GM21390 (cell line): ENCODE measurements around the gene PARD6G.
"Not testable (repeated sequence)": the region's sequence is repeated elsewhere in the genome, so short reads cannot be mapped to it uniquely, and the experiment has no call there.

ENCODE experiments used
- ATAC-seq: cut with Tn5 transposase; IDR thresholded peaks from one replicate; pipeline ENCODE4 v1.9.1; 2021; ENCODE audit not compliant: unreplicated experiment

PARD6G gene, protein sequence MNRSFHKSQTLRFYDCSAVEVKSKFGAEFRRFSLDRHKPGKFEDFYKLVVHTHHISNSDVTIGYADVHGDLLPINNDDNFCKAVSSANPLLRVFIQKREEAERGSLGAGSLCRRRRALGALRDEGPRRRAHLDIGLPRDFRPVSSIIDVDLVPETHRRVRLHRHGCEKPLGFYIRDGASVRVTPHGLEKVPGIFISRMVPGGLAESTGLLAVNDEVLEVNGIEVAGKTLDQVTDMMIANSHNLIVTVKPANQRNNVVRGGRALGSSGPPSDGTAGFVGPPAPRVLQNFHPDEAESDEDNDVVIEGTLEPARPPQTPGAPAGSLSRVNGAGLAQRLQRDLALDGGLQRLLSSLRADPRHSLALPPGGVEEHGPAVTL

DNA sequence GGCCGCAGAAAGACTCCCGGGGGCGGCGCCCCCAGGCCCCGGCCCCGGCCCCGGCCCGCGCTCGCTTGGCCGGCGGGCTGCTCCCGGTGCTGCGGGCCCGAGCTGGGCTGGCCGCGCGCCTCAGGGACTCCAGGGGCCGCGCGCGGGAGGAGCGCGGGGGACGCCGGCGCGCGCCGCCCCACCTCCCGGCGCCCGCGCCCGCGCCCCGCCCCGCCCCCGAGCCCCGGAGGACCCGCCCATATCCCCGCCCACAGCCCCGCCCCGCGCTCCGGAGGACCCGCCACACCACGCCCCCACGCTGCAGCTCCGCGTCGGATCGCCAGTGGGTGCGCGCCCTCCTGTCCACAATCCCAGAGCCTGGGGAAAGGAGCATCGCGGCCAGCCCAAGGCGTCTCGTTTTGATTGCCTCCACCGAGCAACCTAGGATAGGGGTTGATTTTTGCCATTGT lies at the start of gene PARD6G:
PARD6G (minus strand) TSS at position 122 of the 449 bp plus-strand sequence. CDS start 166 bp downstream, outside the sequence.
- ATAC-seq: peak; percentile 67

DNA sequence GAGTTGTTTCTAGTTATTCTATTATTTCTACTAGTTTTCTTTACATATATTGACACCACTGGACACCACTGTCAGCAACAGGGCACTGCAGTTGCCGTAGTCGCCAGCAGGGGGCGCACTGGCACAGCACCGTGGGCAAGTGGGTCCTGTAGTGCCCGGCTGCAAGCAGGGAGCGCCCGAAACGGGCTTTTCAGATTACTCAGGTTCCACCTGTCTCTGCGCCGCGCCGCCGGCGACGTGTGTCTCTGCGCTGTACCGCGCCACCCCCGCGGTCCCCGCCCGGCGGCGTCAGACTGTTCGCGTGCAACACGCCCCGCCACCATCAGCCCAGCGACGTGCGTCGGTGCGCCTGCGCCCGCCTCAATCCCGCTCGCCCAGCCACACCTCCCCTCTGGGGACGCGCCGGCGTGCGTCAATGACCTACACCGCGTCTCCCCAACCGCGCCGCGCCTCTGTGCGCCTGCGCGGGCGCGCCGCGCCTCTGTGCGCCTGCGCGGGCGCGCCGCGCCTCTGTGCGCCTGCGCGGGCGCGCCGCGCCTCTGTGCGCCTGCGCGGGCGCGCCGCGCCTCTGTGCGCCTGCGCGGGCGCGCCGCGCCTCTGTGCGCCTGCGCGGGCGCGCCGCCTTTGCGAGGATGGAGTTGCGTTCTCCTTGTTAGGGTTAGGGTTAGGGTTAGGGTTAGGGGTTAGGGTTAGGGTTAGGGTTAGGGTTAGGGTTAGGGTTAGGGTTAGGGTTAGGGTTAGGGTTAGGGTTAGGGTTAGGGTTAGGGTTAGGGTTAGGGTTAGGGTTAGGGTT lies 15.1 kb upstream of the PARD6G start:
- ATAC-seq: not testable (repeated sequence)

DNA sequence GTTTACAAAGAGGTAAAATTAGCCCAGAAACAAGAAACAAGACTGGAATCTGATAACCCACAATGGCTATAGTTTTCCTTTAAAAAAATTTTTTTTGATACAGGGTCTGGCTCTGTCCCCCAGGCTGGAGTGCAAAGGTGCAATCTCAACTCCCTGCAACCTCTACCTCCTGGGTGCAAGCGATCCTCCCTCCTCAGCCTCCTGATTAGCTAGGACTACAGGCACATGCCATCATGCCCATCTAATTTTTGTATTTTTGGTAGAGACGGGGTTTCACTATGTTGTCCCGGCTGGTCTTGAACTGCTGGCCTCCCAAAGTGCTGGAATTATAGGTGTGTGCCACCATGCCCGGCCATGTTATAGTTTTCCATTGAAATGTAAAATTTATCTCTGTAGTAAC lies 12.3 kb upstream of the PARD6G start:
- ATAC-seq: no peak

DNA sequence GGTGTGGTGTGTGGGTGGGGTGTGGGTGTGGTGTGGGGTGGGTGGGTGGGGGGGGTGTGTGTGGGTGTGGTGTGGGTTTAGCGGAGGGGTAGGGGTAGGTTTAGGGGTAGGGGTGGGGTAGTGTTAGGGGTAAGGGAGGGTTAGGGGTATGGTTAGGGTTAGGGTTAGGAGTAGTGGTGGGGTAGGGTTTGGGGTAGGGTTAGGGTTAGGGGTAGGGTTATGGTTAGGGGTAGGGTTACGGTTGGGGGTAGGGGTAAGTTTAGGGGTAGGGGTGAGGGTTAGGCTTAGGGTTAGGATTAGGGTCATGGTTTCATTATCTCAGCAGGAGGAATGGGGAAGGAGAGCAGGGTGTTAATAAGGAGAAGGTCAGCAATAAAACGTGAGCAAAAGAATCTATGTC lies 11.3 kb upstream of the PARD6G start:
- ATAC-seq: no peak

DNA sequence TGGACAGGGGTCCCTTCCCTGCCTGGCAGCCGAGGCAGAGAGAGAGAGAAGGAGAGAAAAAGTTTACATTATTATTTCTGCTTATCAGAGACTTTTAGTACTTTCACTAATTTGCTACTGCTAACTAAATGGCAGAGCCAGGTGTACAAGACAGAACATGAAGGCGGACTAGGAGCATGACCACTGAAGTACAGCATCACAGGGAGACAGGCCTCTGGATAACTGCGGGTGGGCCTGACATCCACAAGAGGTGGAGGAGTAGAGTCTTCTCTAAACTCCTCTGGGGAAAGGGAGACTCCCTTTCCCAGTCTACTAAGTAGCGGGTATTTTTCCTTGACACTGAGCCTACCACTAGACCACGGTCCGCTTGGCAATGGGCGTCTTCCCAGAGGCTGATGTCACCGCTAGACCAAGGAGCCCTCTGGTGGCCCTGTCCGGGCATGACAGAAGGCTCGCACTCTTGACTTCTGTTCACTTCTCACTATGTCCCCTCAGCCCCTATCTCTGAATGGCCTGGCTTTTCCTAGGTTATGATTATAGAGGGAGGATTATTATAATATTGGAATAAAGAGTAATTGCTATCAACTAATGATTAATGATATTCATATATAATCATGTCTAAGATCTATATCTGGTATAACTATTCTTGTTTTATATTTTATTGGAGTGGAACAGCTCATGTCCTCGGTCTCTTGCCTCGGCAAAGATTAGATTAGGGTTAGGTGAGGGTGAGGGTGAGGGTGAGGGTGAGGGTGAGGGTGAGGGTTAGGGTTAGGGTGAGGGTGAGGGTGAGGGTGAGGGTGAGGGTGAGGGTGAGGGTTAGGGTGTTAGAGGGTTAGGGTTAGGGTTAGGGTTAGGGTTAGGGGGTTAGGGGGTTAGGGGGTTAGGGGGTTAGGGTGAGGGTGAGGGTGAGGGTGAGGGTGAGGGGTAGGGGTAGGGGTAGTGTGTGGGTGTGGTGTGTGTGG lies 10.5 kb upstream of the PARD6G start:
- ATAC-seq: not testable (repeated sequence)

DNA sequence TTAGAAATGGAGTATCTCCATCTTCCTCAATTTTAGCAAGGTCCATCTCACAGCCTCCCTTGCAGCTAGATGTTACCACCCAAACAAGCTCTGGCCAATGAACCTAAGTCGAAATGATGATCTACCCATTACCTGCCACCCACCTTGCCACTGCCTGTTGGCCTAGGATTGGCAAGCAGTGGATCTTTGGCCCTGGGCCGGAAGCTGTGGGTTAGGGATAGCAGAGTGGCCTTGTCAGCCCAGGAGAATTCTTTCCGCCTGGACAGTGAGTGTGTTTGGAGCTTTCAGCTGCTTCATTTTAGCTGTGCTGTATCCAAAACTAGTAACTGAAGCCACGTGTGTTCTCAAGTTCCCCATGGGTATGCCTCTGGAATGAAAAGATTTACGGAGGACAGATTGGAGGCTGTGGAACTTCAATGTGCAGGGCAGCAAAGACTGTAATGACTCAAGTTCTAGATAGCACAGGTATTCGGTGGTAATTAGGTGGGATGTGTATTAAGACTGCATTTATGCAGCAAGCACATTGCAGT lies 7.7 kb upstream of the PARD6G start:
- ATAC-seq: no peak

DNA sequence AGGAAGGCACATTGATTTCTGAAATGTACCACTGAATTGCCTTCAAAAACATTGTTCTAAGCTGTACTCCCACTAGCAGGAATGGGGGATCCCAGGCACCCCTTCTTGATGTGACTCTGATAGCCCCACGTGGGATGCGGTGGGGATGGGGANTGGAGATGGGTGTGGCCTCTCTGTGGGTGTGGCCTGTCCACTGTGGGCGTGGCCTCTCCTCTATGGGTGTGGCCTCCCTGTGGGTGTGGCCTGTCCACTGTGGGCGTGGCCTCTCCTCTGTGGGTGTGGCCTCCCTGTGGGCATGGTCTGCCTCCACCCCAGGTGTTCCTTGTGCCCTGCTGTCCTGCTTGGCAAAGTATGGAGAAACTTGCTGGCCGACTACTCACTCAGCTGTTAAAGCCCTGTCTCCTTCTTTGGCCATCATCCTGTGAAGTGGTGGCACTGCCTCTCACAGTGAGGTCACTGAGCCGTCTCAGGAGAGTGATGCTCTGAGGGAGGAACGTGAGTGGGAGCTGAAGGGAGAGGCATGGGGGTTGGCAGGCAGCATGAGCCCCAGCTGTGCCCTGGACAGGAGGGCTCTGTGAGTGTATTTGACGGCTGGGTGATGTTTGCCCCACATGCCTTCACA lies 6.7 kb upstream of the PARD6G start:
- ATAC-seq: no peak

DNA sequence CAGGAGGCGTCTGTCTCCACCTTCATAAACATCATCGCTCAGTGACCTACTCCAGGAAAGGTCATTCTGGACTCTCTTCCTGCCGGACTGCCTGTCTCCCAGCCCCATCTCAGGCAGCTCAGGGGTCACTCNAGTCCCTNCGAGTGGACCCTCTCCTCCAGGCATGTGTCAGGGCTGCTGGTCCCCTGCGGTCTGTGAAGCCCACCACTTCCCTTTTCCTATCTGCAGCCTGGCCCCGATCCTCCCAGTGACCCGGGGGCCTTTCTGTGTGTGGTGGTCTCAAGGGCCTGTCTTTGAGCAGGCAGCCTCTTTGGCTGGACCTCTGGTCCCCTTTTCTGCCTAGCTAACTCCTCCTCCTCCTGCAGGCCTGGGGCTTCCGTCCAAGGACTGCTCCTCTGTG lies 5.9 kb upstream of the PARD6G start:
- no peak for ATAC-seq

DNA sequence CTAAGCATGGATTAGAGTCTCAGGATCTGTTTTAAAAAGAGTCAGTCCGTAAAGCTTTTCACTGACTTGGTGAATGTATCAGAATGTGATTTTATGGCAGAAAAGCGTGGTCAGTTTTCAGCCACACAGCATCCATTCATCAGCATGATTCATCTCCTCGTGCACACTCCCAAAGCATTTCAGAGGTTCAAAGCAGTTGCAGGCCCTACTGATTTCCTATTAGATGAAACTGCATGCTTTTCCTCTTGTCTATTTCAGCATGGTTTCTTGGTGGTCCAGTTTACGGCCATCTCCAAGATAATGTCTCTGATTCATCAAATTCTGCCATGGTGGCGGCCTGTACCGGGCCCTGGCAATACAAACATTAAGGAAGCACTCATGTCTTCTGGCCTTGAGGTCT lies 4.8 kb upstream of the PARD6G start:
- no peak for ATAC-seq

DNA sequence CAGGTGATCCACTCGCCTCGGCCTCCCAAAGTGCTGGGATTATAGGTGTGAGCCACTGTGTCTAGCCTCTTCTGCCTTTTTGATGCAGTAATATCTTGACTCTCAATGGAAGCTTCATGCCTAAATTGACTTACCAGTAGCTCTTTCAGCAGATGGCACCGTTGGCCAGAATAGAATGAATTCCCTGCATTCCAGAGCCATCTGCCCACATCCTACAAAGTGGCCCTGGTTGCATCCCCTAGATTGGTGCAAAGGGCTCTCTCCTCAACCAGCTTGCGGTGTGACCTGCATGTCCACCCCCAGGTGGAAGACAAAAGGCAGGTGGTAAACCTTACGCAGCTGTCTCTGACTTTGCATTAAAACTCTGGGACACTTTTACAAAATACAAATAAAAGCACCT lies 4.4 kb upstream of the PARD6G start:
- no peak for ATAC-seq

DNA sequence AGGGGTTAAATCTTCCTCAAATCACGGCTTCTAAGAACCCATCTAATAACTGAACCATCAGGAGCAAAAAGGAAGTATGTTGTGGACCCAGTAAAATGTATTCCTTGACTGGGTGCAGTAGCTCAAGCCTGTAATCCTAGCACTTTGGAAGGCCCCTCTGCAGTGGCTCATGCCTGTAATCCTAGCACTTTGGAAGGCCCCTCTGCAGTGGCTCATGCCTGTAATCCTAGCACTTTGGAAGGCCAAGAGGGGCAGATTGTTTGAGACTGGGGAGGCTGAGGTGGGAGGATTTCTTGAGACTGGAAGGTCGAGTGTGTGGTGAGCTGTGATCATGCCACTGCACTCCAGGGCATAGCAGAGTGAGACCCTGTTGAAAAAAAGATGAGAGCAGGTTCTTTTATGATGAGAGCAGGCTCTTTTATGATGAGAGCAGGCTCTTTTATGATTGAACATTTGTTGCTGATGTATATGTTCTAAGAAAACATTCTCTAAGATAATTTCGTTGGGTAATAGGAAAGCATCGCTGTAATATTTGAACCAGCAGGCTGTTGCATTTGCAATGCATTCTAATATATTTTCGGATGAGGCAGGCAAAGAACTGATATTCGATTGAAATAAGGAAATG lies 3.5 kb upstream of the PARD6G start:
- no peak for ATAC-seq

DNA sequence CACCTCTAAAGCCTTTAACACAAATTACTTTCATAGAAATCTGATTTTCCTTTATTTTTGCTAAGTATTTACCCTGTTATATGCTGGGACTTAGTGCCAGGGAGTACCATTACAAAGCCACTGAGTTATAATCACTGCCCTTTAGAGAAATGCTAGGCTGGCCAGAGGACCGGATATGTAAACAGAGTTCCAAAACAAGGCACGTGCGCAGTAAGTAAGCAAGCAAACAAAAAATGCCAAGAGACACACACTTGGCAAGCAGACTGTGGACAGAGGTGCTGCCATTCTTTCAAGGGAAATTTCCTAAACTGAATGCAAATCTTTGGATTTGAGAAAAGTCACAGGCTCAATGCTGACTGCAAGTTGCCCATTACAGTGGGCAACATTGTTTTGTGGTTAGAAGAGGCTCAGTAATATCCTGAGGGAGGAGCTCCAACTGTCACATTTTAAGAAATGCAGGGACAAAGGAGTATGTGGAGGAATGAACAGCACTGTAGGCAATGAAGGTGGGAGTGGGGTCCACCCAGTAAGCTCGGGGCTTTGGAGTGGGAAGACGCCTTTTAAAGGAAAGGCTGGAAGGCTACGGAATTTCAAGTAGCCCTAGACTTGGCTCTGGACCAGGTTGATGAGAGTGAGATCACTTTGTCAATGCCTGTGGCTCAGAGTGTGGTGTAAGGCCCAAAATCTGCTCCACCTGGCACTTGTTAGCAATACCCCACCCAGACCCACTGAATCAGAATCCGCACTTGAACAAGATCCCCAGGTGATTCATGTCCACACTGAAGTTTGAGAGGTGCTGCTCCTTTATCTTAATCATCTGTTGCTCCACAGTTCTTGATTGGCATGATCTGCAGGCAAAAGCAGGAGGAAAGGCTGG lies 2.1 kb upstream of the PARD6G start:
- no peak for ATAC-seq

DNA sequence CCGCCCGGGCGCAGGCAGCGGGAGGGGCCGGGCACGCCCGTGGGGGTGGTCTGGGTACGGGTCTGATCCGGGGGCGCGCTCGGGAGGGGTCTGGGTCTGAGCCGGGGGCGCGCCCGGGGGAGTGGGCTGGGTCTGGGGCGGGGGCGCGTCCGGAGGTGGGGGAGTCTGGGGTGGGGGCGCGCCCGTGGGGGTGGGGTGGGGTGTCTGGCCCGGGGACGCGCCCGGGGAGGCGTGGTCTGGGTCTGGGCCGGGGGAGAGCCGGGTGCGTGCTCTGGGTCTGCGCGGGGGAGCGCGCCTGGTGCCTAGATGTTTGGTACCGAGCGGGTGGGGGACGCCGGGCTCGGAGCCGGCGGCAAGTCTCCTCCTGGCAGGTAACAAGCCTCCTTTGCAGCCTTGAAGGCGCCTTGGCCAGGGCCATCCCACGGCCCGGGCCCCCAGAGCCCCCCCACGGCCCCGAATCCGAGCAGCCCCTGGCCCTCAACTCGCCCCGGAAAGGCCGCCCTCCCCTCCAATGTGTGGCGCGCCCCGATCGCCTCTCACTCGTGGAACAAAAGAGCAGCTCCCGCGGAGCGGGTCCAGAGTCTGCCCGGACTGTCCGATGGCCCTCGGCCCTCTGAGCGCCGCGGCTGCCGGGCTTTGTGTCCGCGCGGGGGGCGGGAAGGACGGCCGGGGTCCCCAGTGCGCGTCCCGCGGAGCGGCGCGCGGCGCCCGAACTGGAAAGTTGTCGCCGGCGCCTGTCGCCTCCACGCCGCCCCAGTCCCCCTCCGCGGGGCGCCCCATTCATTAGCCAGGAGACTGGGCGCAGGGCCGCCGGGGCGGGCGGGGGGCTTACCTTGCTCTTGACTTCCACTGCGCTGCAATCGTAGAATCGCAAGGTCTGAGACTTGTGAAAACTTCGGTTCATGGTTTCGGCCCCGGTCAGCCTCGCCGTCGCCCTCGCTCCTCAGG lies 595 bp downstream of the PARD6G start:
- peak; percentile 37 for ATAC-seq

DNA sequence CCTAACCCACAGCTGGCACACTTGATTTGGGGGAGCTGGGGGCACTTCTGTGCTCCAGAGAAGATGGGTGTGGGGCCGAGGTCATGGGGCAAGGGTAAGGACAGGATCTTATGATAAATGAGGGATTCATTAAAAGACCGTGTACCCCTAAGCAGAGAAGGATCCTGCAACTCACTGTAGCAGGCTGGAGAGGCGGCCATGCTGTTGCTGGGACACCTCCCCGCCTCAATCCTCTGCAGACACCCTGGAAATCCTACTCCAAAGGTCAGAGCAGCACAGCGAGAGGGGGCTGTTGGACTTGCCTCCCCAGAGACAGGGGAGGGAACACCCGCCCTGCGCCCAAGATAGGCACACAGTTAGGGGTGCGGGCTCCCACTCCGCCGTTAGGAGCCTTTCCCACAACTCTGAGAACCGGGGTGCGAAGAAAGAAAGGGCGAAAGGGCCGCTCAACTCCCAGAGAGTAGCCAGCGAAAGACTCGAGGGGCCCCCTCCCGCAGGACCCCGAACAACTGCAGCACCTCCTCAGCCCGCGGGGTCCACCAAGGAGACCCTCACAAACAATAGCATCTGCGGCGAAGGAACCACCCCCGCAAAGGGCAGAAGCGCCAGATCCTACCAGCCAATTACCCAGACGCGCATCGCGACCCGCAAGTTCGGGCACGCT lies 1.4 kb downstream of the PARD6G start:
- no peak for ATAC-seq

DNA sequence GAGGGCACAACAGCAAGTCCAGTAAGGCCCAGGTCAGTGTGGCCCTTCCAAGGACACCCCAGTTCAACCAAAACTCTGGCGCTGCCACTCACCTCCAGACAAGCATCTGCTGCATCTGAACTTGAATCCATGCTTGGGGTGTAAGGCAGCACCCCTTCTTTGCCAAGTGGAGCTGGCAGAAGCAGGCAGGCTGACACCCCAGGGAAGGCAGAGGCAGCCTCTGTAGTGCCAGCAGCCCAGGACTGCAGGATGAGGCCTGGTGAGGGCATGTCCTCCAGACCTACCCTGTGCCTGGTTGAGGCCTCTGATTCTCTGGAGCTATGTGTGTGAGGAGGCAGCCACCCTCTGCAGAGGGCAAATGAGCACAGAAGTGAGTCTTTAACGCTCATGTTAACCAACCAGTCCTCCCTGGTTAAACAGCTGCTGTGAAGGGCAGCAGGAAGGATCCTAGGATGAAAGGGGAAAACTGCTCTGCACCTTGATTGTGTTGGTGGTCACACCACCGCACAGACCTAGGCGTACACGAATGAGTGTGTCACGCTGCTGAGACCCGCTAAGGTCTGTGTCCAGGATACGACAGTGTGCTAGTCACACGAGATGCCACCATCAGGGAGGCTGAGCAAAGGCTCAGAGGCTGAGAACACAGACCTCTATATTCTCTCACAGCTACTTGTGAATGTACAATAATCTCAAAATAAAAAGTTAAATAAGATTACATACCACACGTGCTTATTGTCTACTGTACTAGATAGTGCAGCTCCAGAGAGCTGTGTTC lies 2.2 kb downstream of the PARD6G start:
- ATAC-seq: no peak

DNA sequence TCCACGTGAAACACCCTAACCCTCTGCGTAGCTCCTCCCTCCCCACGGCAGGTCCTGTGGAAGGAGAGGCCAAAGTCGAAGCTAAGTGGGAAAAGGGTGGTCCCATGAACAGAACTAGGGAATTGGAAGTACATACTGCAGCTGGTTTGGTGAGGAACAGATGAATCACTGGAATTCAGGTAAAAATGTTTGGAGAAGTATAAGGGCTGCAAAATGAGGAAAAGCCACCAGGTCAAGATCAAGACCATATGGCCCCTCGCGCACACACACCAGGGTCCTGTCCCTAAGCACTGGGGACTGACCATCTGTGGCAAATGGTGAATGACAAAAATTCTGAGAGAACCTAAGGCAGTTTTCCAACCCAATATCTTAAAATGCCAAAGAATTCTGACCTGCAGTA lies 3.1 kb downstream of the PARD6G start:
- ATAC-seq: no peak

DNA sequence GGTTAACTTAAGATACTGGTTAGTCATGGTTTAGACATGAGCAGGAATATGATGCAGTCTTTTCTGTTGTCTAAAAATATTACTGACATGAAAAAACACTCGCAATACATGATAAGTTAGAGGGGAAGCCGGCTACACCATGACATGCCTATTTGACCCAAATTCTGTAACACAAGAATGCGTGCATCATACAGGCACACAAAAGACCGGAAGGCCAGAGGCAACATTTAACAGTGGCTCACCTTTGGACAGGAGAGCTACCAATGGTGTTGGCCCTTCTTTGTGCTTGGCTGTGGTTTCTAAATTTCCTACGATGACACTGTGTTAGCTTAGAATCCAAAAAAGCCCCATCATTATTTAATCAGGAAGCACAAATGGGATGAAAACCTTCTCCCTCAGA lies 4.1 kb downstream of the PARD6G start:
- ATAC-seq: no peak
